Liver (tissue), 9 donors: ENCODE results near the gene NDUFV3. TPM values are rescaled to one million over a fixed set of nuclear protein-coding genes. Genes with fewer than 3 reads are reported as not detected.

Experiments used
- DNase-seq: peaks from one replicate; pipeline ENCODE4 v3.0.0-alpha.2; 2017; ENCODE audit warnings: low spot score
- H3K27ac ChIP-seq, 2 donors: one replicate each; pipeline ENCODE4 v1.7.0; 2013; ENCODE audit warnings: inconsistent platforms in 2 of 2, low read length in 2 of 2, control low read depth in 1 of 2, low read depth in 1 of 2, mild to moderate bottlenecking in 1 of 2
- H3K27me3 ChIP-seq, 4 donors: one replicate each; pipeline versions ENCODE4 v1.6.1 to v1.7.0; 2013; ENCODE audit warnings: low read length in 3 of 4, inconsistent platforms in 1 of 4, mild to moderate bottlenecking in 1 of 4, moderate library complexity in 1 of 4; ENCODE audit not compliant: control insufficient read depth in 4 of 4, insufficient read depth in 4 of 4
- H3K36me3 ChIP-seq, 4 donors: one replicate each; pipeline versions ENCODE4 v1.6.1 to v1.7.0; 2013; ENCODE audit warnings: low read length in 3 of 4, mild to moderate bottlenecking in 3 of 4, low read depth in 1 of 4, moderate library complexity in 1 of 4; ENCODE audit not compliant: control insufficient read depth in 4 of 4, insufficient read depth in 3 of 4
- H3K4me1 ChIP-seq, 4 donors: one replicate each; pipeline versions ENCODE4 v1.6.1 to v1.7.0; 2013; ENCODE audit warnings: low read length in 3 of 4, mild to moderate bottlenecking in 3 of 4, moderate library complexity in 1 of 4; ENCODE audit not compliant: control insufficient read depth in 4 of 4, insufficient read depth in 4 of 4
- H3K4me3 ChIP-seq, 3 donors: one replicate each; pipeline versions ENCODE4 v1.6.1 to v1.7.0; 2013; ENCODE audit warnings: low read length in 3 of 3, control low read depth in 1 of 3, low read depth in 1 of 3, mild to moderate bottlenecking in 1 of 3
- H3K9ac ChIP-seq, 2 donors: one replicate each; pipeline ENCODE4 v1.7.0; 2013; ENCODE audit warnings: low read length in 2 of 2, mild to moderate bottlenecking in 2 of 2, moderate library complexity in 2 of 2, control low read depth in 1 of 2, low read depth in 1 of 2
- H3K9me3 ChIP-seq, 4 donors: one replicate each; pipeline versions ENCODE4 v1.6.1 to v1.7.0; 2013; ENCODE audit warnings: low read length in 3 of 4; ENCODE audit not compliant: control insufficient read depth in 4 of 4
- ATF3 ChIP-seq: IDR thresholded peaks from 2 replicates; pipeline ENCODE4 v1.6.1; 2016; ENCODE audit warnings: antibody characterized with exemption
- CTCF ChIP-seq: fragments of 150-350 bp; IDR thresholded peaks from 2 replicates; pipeline ENCODE4 v1.5.1; 2017; ENCODE audit warnings: improper control_type of control experiment, low read depth, low read length; ENCODE audit not compliant: missing input control
- EGR1 ChIP-seq, 2 donors: IDR thresholded peaks; 2 replicates each; pipeline ENCODE4 v1.6.1; 2016 to 2018; ENCODE audit warnings: antibody characterized with exemption in 2 of 2, low read depth in 2 of 2
- FOXA1 ChIP-seq: IDR thresholded peaks from 2 replicates; pipeline ENCODE4 v1.6.1; 2016; ENCODE audit warnings: antibody characterized with exemption
- FOXA2 ChIP-seq: IDR thresholded peaks from 2 replicates; pipeline ENCODE4 v1.6.1; 2016; ENCODE audit warnings: antibody characterized with exemption
- GABPA ChIP-seq, 2 donors: IDR thresholded peaks in 1 of 2; conservative IDR thresholded peaks in 1 of 2; 2 replicates each; pipeline ENCODE4 v1.6.1; 2016; ENCODE audit warnings: antibody characterized with exemption in 2 of 2, mild to moderate bottlenecking in 1 of 2, moderate library complexity in 1 of 2
- HNF4A ChIP-seq, 2 donors: conservative IDR thresholded peaks; 2 replicates each; pipeline ENCODE4 v1.6.1; 2016; ENCODE audit warnings: antibody characterized with exemption in 2 of 2, mild to moderate bottlenecking in 2 of 2
- HNF4G ChIP-seq: IDR thresholded peaks from 2 replicates; pipeline ENCODE4 v1.6.1; 2016; ENCODE audit warnings: antibody characterized with exemption
- JUND ChIP-seq, 2 donors: IDR thresholded peaks; 2 replicates each; pipeline ENCODE4 v1.6.1; 2016; ENCODE audit warnings: antibody characterized with exemption in 2 of 2
- MAX ChIP-seq: IDR thresholded peaks from 2 replicates; pipeline ENCODE4 v1.6.1; 2016; ENCODE audit warnings: antibody characterized with exemption
- NR2F2 ChIP-seq: IDR thresholded peaks from 2 replicates; pipeline ENCODE4 v1.6.1; 2016; ENCODE audit warnings: antibody characterized with exemption
- RAD21 ChIP-seq, 2 donors: IDR thresholded peaks; 2 replicates each; pipeline ENCODE4 v1.6.1; 2016; ENCODE audit warnings: antibody characterized with exemption in 2 of 2, mild to moderate bottlenecking in 2 of 2
- REST ChIP-seq: IDR thresholded peaks from 2 replicates; pipeline ENCODE4 v1.6.1; 2016; ENCODE audit warnings: antibody characterized with exemption, mild to moderate bottlenecking
- RXRA ChIP-seq, 2 donors: IDR thresholded peaks; 2 replicates each; pipeline ENCODE4 v1.6.1; 2017 to 2018; ENCODE audit warnings: antibody characterized with exemption in 2 of 2, mild to moderate bottlenecking in 1 of 2
- SP1 ChIP-seq: IDR thresholded peaks from 2 replicates; pipeline ENCODE4 v1.6.1; 2018; ENCODE audit warnings: antibody characterized with exemption, mild to moderate bottlenecking
- TAF1 ChIP-seq: conservative IDR thresholded peaks from 2 replicates; pipeline ENCODE4 v1.6.1; 2016; ENCODE audit warnings: antibody characterized with exemption, mild to moderate bottlenecking
- YY1 ChIP-seq: IDR thresholded peaks from 2 replicates; pipeline ENCODE4 v1.6.1; 2016; ENCODE audit warnings: antibody characterized with exemption, mild to moderate bottlenecking
- ZBTB33 ChIP-seq: IDR thresholded peaks from 2 replicates; pipeline ENCODE4 v1.6.1; 2016; ENCODE audit warnings: antibody characterized with exemption
- WGBS: extraction: QIAGEN DNeasy Blood & Tissue Kit; methylation state at CpG from one replicate; pipeline ENCODE4 v1.1.7; 2013; 5-methylcytosine and 5-hydroxymethylcytosine counted together
- polyA plus RNA-seq, 2 donors: library from polyadenylated mRNA; stranded (reverse) in 1 of 2; unstranded in 1 of 2; fragments of 200-250 nt in 1 of 2; fragments of >200 nt in 1 of 2; fragmentation: Nextera tagmentation in 1 of 2; extraction: Ambion mirVana in 1 of 2; gene quantifications; one replicate each; pipeline versions ENCODE4 v1.2.1 to v1.2.3, GENCODE V29; 2013 to 2015
- total RNA-seq, 2 donors: library from RNA; depleted of rRNA; stranded (reverse); fragments of >200 nt; gene quantifications; one replicate each; pipeline ENCODE4 v1.2.3, GENCODE V29; 2014
- donor health status: healthy.
- donor health status: healthy.
- donor health status: healthy.
- donor health status: healthy.
- donor health status: healthy.

NDUFV3 gene
- total and polyA plus RNA-seq, 4 donors = 15.8 to 31.3 (median 21.9) TPM

- no peaks in the 10 kb centered on the region for H3K27me3 ChIP-seq
- no peak overlapping the region for H3K9ac ChIP-seq
- whole genome bisulfite sequencing = 97% methylated on average over 28 of the region's 28 CpGs
- no peak overlapping the region for H3K27ac ChIP-seq
- no peaks in the 10 kb centered on the region for H3K4me1 ChIP-seq
- DNase-seq = no peak
- H3K4me3 ChIP-seq = no peak overlapping the region
- no peaks in the 10 kb centered on the region for H3K9me3 ChIP-seq
- peaks cover 18 to 88% (median 36%) of the 10 kb centered on the region in 4 donors for H3K36me3 ChIP-seq
- no peak for TF ChIP-seq EGR1 (IDR thresholded peaks at IDR 0.05; ENCODE audit: low read depth in 2 of 2)
- no peak for TF ChIP-seq ZBTB33
- no peak for TF ChIP-seq ATF3
- no peak for TF ChIP-seq HNF4G
- no peak for TF ChIP-seq RAD21 (IDR thresholded peaks at IDR 0.05)
- no peak for TF ChIP-seq GABPA (IDR thresholded peaks at IDR 0.05 in 1 of 2, conservative IDR thresholded peaks at IDR 0.05 in 1 of 2)
- TF ChIP-seq HNF4A (conservative IDR thresholded peaks at IDR 0.05) = no peak
- TF ChIP-seq CTCF = no peak
- no peak for TF ChIP-seq NR2F2
- TF ChIP-seq YY1 = no peak
- TF ChIP-seq TAF1 = no peak
- TF ChIP-seq SP1 = no peak
- no peak for TF ChIP-seq FOXA1
- no peak for TF ChIP-seq FOXA2
- TF ChIP-seq RXRA (IDR thresholded peaks at IDR 0.05) = no peak
- TF ChIP-seq MAX = no peak
- no peak for TF ChIP-seq JUND (IDR thresholded peaks at IDR 0.05)
- no peak for TF ChIP-seq REST
Observed at GRCh38 chr21:42854246-42855010, 38.7 kb upstream of the NDUFV3 start.
